Ovary (tissue), 3 donors: Measurements from ENCODE around the gene MFN1.

Experiments used
- EP300 ChIP-seq: sonication (generic); formaldehyde crosslinking; IDR thresholded peaks from one replicate; pipeline ENCODE4 v1.6.1; 2017; ENCODE audit warnings: antibody characterized with exemption
- POLR2A ChIP-seq: fragments of 450-650 bp; IDR thresholded peaks from one replicate; pipeline ENCODE4 v1.6.1; 2017; ENCODE audit warnings: antibody characterized with exemption, mild to moderate bottlenecking, moderate library complexity
- TF ChIP-seq, protein P1 (sequence below), 3 donors: fragments of 450-650 bp in 2 of 3; fragments of 200-600 bp in 1 of 3; IDR thresholded peaks; one replicate each; pipeline versions ENCODE4 v1.5.1 to v1.8.0; 2016 to 2022; ENCODE audit warnings: antibody characterized with exemption in 3 of 3, mild to moderate bottlenecking in 1 of 3
- donor health status: DM: no; HTN: no; CAD: no.

GRCh38 chr3:179432451-179432850, 84.9 kb downstream of the MFN1 start:
- TF ChIP-seq, protein P1, sequence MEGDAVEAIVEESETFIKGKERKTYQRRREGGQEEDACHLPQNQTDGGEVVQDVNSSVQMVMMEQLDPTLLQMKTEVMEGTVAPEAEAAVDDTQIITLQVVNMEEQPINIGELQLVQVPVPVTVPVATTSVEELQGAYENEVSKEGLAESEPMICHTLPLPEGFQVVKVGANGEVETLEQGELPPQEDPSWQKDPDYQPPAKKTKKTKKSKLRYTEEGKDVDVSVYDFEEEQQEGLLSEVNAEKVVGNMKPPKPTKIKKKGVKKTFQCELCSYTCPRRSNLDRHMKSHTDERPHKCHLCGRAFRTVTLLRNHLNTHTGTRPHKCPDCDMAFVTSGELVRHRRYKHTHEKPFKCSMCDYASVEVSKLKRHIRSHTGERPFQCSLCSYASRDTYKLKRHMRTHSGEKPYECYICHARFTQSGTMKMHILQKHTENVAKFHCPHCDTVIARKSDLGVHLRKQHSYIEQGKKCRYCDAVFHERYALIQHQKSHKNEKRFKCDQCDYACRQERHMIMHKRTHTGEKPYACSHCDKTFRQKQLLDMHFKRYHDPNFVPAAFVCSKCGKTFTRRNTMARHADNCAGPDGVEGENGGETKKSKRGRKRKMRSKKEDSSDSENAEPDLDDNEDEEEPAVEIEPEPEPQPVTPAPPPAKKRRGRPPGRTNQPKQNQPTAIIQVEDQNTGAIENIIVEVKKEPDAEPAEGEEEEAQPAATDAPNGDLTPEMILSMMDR (IDR thresholded peaks at IDR 0.05): no peak
- no peak for TF ChIP-seq EP300
- TF ChIP-seq POLR2A: no peak
